Measurements from ENCODE around the gene RAB25. TPM values are rescaled to one million over a fixed set of nuclear protein-coding genes. Genes with fewer than 3 reads are reported as not detected.
"Not testable (repeated sequence)": the region's sequence is repeated elsewhere in the genome, so short reads cannot be mapped to it uniquely, and the experiment has no call there.

The RAB25 gene
- total RNA-seq, 1 donor from 2014 or later: 47.5 TPM

GRCh38 chr1:156114101-156114918 is 53.4 kb downstream of the RAB25 start, which contains the start of gene LMNA:
TSS of gene LMNA (plus strand) at chr1:156114711. CDS start at chr1:156114919, 208 bp downstream.
- TF ChIP-seq, protein P1, sequence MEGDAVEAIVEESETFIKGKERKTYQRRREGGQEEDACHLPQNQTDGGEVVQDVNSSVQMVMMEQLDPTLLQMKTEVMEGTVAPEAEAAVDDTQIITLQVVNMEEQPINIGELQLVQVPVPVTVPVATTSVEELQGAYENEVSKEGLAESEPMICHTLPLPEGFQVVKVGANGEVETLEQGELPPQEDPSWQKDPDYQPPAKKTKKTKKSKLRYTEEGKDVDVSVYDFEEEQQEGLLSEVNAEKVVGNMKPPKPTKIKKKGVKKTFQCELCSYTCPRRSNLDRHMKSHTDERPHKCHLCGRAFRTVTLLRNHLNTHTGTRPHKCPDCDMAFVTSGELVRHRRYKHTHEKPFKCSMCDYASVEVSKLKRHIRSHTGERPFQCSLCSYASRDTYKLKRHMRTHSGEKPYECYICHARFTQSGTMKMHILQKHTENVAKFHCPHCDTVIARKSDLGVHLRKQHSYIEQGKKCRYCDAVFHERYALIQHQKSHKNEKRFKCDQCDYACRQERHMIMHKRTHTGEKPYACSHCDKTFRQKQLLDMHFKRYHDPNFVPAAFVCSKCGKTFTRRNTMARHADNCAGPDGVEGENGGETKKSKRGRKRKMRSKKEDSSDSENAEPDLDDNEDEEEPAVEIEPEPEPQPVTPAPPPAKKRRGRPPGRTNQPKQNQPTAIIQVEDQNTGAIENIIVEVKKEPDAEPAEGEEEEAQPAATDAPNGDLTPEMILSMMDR (conservative IDR thresholded peaks at IDR 0.05; ENCODE audit: low read depth, low read length): no peak
- DNase-seq (ENCODE audit: low read depth): no peak

DNA sequence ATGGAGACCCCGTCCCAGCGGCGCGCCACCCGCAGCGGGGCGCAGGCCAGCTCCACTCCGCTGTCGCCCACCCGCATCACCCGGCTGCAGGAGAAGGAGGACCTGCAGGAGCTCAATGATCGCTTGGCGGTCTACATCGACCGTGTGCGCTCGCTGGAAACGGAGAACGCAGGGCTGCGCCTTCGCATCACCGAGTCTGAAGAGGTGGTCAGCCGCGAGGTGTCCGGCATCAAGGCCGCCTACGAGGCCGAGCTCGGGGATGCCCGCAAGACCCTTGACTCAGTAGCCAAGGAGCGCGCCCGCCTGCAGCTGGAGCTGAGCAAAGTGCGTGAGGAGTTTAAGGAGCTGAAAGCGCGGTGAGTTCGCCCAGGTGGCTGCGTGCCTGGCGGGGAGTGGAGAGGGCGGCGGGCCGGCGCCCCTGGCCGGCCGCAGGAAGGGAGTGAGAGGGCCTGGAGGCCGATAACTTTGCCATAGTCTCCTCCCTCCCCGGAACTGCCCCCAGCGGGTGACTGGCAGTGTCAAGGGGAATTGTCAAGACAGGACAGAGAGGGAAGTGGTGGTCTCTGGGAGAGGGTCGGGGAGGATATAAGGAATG is 54.1 kb downstream of the RAB25 start:
- peak overlapping the region; percentile 100 for H3K4me3 ChIP-seq (ENCODE audit: low read depth, low read length)
- DNase-seq (ENCODE audit: low read depth): no peak
- TF ChIP-seq, protein P1 (conservative IDR thresholded peaks at IDR 0.05; ENCODE audit: low read depth, low read length): no peak

More at GRCh38 chr1:156114101-156114918, 53.4 kb downstream of the RAB25 start, which contains the start of gene LMNA:
- H3K4me3 ChIP-seq (ENCODE audit: low read depth, low read length): peak within 1 kb of the TSS; percentile 100

- TF ChIP-seq, protein P1 (conservative IDR thresholded peaks at IDR 0.05; ENCODE audit: low read depth, low read length): no peak
- peak overlapping the region; percentile 100 for H3K4me3 ChIP-seq (ENCODE audit: low read depth, low read length)
- DNase-seq (ENCODE audit: low read depth): no peak
Measured at GRCh38 chr1:156115514-156116374, 54.8 kb downstream of the RAB25 start.

DNA sequence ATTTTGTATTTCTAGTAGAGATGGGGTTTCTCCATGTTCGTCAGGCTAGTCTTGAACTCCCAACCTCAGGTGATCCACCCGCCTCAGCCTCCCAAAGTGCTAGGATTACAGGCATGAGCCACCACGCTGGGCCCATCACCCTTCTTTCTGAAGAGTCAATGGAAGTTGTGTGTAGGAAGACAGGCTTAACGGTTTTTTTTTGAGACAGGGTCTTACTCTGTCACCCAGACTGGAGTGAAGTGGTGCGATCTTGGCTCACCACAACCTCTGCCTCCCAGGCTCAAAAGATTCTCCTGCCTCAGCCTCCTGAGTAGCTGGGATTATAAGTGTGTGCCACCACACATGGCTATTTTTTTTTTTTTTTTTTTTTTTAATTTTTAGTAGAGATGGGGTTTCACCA is 55.8 kb downstream of the RAB25 start:
- peak overlapping the region; percentile 100 for H3K4me3 ChIP-seq (ENCODE audit: low read depth, low read length)
- not testable (repeated sequence) for DNase-seq (ENCODE audit: low read depth)

- TF ChIP-seq, protein P1 (conservative IDR thresholded peaks at IDR 0.05; ENCODE audit: low read depth, low read length): no peak
- no peak for DNase-seq (ENCODE audit: low read depth)
- H3K4me3 ChIP-seq (ENCODE audit: low read depth, low read length): peak overlapping the region; percentile 100
Measured at GRCh38 chr1:156117414-156118176, 56.6 kb downstream of the RAB25 start.

DNA sequence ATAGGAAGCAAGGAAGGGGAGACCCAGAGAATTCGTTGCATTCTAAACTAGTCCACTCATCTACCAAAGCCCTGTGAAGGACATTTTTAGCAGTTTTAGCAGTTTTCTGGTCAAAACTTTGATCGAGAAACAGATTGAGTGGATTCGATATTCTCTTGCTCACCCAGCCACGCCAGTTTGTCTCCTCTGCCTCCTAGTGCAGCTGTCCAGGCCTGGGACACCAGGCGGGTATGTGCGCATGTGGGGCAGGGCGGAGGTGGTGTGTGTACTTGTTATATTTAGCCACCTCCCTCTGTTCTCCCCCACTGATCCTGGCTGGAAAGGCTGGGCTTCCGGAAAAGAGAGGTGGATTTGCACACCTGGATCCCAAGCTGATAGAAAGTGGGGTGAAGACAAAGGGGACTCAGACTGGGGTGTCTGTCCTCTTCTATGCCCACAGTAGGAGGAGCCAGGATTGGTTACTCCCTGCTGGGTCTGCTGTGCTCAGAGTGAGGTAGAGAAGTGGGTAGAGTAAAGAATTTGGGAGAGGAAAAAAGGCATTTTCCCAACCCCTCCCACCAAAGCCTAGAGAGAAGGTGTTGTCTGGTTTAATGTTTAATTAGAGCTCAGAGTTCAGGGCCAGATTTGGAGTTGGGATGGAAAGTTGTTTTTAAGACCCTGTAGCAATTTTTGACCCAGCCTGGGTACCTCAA is 57.4 kb downstream of the RAB25 start:
- DNase-seq (ENCODE audit: low read depth): no peak
- TF ChIP-seq, protein P1 (conservative IDR thresholded peaks at IDR 0.05; ENCODE audit: low read depth, low read length): no peak
- H3K4me3 ChIP-seq (ENCODE audit: low read depth, low read length): peak overlapping the region; percentile 100

Data from epithelial cell of proximal tubule (primary cell).